ENCODE results near the gene GAS6. TPM values are rescaled to one million over a fixed set of nuclear protein-coding genes. Genes with fewer than 3 reads are reported as not detected.

The GAS6 gene
- total RNA-seq, 1 experiment from 2014 or later: 20.9 TPM

- CTCF ChIA-PET: no interaction called here
- H3K79me2 ChIP-seq (ENCODE audit: low read length): peaks cover 68% of the 10 kb centered on the region
- no peak overlapping the region for H3K27ac ChIP-seq (ENCODE audit: low read length)
- DNase-seq (no peak), ATAC-seq (no peak)
- no peaks in the 10 kb centered on the region for H3K36me3 ChIP-seq (ENCODE audit: low read depth, low read length)
- intact Hi-C loops (cut with micrococcal nuclease): loop anchor here (5.0 kb wide), 2 partner anchors 35 to 40 kb away; no protein-coding TSS in a partner anchor
- peaks cover 4% of the 10 kb centered on the region; the same call in 1 of the 2 replicates for H3K4me1 ChIP-seq (ENCODE audit: insufficient read depth, low read length)
- TF ChIP-seq EZH2phosphoT487 (IDR thresholded peaks at IDR 0.05; ENCODE audit: borderline replicate concordance, low read length) (no peak), CTCF (conservative IDR thresholded peaks at IDR 0.05; ENCODE audit: low read depth, low read length) (no peak), EZH2 (IDR thresholded peaks at IDR 0.05; ENCODE audit: low read length, unreplicated experiment) (no peak)
- H3K9me3 ChIP-seq (ENCODE audit: low read length): no peaks in the 10 kb centered on the region
- no peak overlapping the region for H2AFZ ChIP-seq (ENCODE audit: low read length)
- H4K20me1 ChIP-seq (ENCODE audit: low read length): no peaks in the 10 kb centered on the region
- BruUV-seq (replicated peaks): TSS peak; percentile 16
- H3K4me3 ChIP-seq (ENCODE audit: low read length): peak overlapping the region; percentile 66; the same call in 1 of the 2 replicates
- no peaks in the 10 kb centered on the region for H3K9me2 ChIP-seq (replicated peaks; ENCODE audit: low read length)
- POLR2A ChIA-PET (ENCODE audit: unreplicated experiment): no interaction called here
- H3K27me3 ChIP-seq (ENCODE audit: low read length): no peaks in the 10 kb centered on the region
- H3K4me2 ChIP-seq (ENCODE audit: low read length): peak overlapping the region; percentile 79
- H3K9ac ChIP-seq (ENCODE audit: low read length): no peak overlapping the region
- H3F3A ChIP-seq (ENCODE audit: low read length, unreplicated experiment): no peaks in the 10 kb centered on the region
These were observed 1.5 kb downstream of the GAS6 start for GRCh38 chr13:113862191-113862930.

GRCh38 chr13:113861433-113862030 is 2.3 kb downstream of the GAS6 start:
- intact Hi-C loops (cut with micrococcal nuclease): loop anchor here (5.0 kb wide), 2 partner anchors 36 to 39 kb away; no protein-coding TSS in a partner anchor
- Histone ChIP-seq H4K20me1 (ENCODE audit: low read length) (no peaks in the 10 kb centered on the region), H3K27me3 (ENCODE audit: low read length) (no peaks in the 10 kb centered on the region), H3K9ac (ENCODE audit: low read length) (no peak overlapping the region), H3K4me1 (ENCODE audit: insufficient read depth, low read length) (peaks cover 10% of the 10 kb centered on the region), H3K4me3 (ENCODE audit: low read length) (no peak overlapping the region), H2AFZ (ENCODE audit: low read length) (no peak overlapping the region), H3K36me3 (ENCODE audit: low read depth, low read length) (no peaks in the 10 kb centered on the region), H3K4me2 (ENCODE audit: low read length) (no peak overlapping the region), H3K27ac (ENCODE audit: low read length) (no peak overlapping the region), H3K9me3 (ENCODE audit: low read length) (no peaks in the 10 kb centered on the region), H3K9me2 (replicated peaks; ENCODE audit: low read length) (no peaks in the 10 kb centered on the region), H3K79me2 (ENCODE audit: low read length) (peaks cover 76% of the 10 kb centered on the region), H3F3A (ENCODE audit: low read length, unreplicated experiment) (no peaks in the 10 kb centered on the region)
- no TSS peak for BruUV-seq (replicated peaks)
- ATAC-seq (no peak), DNase-seq (no peak)
- TF ChIP-seq EZH2 (IDR thresholded peaks at IDR 0.05; ENCODE audit: low read length, unreplicated experiment): no peak
- CTCF ChIA-PET: no interaction called here
- POLR2A ChIA-PET (ENCODE audit: unreplicated experiment): no interaction called here

DNA sequence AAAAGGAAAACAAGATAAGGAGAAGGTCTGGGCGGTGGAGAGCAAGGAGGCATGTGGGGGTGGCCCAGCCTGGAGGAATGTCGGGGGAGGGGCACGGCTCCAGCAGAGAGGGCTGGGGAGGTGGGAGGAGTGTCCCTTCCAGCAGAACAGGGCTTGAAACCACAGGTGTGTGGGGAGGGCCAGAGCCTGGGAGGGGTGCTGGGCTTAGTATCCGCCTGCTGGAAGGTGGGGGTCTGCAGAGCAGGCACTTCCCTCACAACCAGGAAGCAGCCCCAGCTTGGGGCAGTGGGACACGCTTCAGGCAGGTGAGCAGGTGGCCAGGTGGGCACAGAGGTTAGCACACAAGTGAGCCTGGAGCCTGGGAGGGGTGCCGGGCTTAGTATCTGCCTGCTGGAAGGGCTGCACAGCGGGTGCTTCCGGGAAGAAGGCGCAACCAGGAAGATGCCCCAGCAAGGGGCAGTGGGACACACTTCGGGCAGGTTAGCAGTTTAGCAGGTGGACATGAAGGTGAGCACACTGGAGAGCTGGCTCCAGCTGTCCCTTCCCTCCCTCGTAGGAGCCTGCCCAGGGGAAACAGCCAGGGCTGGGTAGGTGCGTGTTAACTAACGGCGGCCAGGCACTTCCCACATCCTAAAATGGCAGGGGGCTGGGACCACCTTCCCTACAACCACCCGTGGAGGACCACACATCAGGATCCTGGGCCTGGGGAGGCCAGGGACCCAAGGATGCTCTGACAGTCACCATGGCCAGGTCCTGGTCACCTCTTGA is 3.0 kb downstream of the GAS6 start:
- ChIA-PET CTCF (no interaction called here), POLR2A (ENCODE audit: unreplicated experiment) (no interaction called here)
- Histone ChIP-seq H3K9me3 (ENCODE audit: low read length) (no peaks in the 10 kb centered on the region), H4K20me1 (ENCODE audit: low read length) (no peaks in the 10 kb centered on the region), H3K79me2 (ENCODE audit: low read length) (peaks cover 83% of the 10 kb centered on the region), H3F3A (ENCODE audit: low read length, unreplicated experiment) (no peaks in the 10 kb centered on the region), H3K9me2 (replicated peaks; ENCODE audit: low read length) (no peaks in the 10 kb centered on the region), H3K4me3 (ENCODE audit: low read length) (no peak overlapping the region), H3K27ac (ENCODE audit: low read length) (no peak overlapping the region), H3K4me2 (ENCODE audit: low read length) (peak overlapping the region; percentile 15; the same call in 1 of the 2 replicates), H3K36me3 (ENCODE audit: low read depth, low read length) (no peaks in the 10 kb centered on the region), H3K9ac (ENCODE audit: low read length) (no peak overlapping the region), H2AFZ (ENCODE audit: low read length) (no peak overlapping the region), H3K27me3 (ENCODE audit: low read length) (no peaks in the 10 kb centered on the region), H3K4me1 (ENCODE audit: insufficient read depth, low read length) (peaks cover 11% of the 10 kb centered on the region)
- TF ChIP-seq EZH2phosphoT487 (IDR thresholded peaks at IDR 0.05; ENCODE audit: borderline replicate concordance, low read length) (no peak), EZH2 (IDR thresholded peaks at IDR 0.05; ENCODE audit: low read length, unreplicated experiment) (no peak), CTCF (conservative IDR thresholded peaks at IDR 0.05; ENCODE audit: low read depth, low read length) (no peak)
- intact Hi-C loops (cut with micrococcal nuclease): loop anchor here (5.0 kb wide), 2 partner anchors 36 to 39 kb away; no protein-coding TSS in a partner anchor
- BruUV-seq (replicated peaks): no TSS peak
- no peak for ATAC-seq
- peak; percentile 11 for DNase-seq
